ENCODE data around the gene AOPEP.

The AOPEP gene

DNA sequence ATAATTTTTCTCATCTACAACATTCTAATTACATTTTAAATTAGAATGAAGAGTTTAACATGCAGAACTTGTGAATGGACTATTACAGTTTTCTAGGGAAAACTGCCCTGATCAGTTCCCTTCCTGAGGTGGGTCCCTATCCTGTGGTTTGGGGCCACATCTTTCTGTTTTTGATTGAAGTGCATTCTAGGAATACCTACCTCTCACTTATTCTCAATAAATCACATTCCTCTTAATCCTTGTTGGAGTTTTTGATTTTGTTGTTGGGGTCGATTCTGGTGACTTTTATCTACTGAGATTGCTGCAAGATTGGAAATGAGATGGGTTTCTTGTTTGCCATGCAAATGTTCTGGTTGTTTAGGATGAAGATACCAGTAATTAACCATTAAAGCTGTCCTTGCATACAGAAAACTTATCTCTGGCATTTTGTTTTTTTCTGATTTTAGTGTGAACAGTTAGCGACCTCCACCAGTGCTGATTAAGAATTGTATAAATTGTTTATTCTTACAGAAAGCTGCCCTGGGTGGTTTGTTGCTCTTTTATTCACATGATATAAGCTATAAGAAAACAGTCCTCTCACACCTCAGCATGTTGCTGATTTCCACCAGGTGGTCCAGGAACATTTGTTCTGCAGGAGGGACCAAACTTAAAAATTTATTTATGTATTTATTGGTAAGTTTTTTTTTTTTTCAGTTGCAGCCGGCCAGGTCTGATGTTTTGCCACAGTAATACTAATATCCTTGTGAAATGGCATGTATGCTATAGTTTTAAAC lies 321.1 kb downstream of the AOPEP start:
- Histone ChIP-seq H3K9ac (ENCODE audit: low read depth, low read length) (no peak overlapping the region), H3K4me1 (ENCODE audit: control insufficient read depth, insufficient read depth, low read length) (peaks cover 44% of the 10 kb centered on the region), H3K27ac (ENCODE audit: low read depth, low read length) (no peak overlapping the region), H3K9me3 (ENCODE audit: control insufficient read depth, insufficient read depth, low read length) (no peaks in the 10 kb centered on the region), H3K27me3 (ENCODE audit: control insufficient read depth, insufficient read depth, low read length) (peaks cover 55% of the 10 kb centered on the region), H3K36me3 (ENCODE audit: control insufficient read depth, insufficient read depth, low read length) (no peaks in the 10 kb centered on the region), H3K4me3 (ENCODE audit: low read depth, low read length) (0 out of 2 replicates have a peak overlapping the region, but pooled peaks have one; percentile 29)

DNA sequence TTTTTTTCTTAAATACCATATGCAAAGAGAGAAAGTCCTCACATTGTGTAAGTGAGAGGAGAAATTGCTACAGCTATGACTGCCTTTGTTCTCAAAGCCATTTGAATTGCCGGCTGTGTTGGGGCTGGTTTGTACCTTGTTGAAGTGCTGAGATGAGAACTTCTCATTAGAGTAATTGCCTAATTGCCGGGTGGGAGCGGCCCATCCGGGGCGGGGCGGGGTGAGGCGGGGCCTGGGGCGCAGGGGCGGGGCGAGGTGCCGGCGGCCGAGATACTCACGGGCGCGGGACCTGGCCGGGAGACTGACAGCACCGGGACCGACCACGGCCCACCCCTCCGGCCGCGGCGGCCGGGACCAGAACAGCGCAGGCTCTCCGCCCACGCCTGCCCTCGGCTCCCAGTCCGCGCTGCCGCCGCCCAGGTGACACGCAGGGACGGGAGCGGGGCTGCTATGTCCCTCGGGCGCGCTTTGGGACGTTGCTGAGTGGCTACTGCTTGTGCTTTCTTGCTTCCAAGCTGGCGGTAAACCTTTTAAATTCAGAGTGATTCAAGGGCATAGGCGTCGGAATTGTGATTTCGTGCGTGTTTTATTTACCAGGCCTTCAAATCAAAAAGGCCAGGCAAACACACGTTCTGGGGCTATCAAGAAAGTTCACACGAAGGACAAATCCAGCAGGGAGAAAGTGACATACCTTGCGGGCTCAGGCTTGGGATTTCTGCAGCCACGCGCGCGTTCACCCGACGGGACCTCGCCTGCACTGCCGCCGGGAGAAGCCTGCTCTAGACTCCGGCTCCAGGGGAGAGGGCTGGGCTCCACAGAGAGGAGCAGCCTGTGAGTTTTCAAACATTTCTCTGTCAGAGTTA lies 322.0 kb downstream of the AOPEP start:
- Histone ChIP-seq H3K36me3 (ENCODE audit: control insufficient read depth, insufficient read depth, low read length) (no peaks in the 10 kb centered on the region), H3K9me3 (ENCODE audit: control insufficient read depth, insufficient read depth, low read length) (no peaks in the 10 kb centered on the region), H3K27ac (ENCODE audit: low read depth, low read length) (peak overlapping the region; percentile 31), H3K4me3 (ENCODE audit: low read depth, low read length) (peak overlapping the region; percentile 78), H3K27me3 (ENCODE audit: control insufficient read depth, insufficient read depth, low read length) (peaks cover 55% of the 10 kb centered on the region), H3K9ac (ENCODE audit: low read depth, low read length) (0 out of 2 replicates have a peak overlapping the region, but pooled peaks have one; percentile 20), H3K4me1 (ENCODE audit: control insufficient read depth, insufficient read depth, low read length) (peaks cover 44% of the 10 kb centered on the region)

DNA sequence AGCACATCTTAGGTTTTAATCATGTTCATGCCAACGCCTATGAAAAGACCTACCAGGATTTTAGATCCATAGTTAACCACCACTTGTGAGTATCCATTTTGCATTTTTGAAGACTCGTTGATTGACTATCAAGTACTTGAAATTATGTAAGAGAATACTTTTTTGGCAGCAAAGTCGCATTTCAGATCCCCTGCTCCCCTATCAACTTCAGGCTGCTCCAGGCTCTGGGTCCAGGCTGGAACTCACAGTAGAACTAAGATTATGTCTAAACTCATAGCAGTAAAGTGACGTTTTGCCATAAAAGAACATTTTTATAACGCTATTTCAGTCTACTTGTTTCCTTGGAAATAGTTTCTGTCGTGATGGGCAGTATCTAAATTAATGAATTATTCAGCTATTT lies 323.3 kb downstream of the AOPEP start:
- no peak overlapping the region for H3K27ac ChIP-seq (ENCODE audit: low read depth, low read length)
- no peak overlapping the region for H3K9ac ChIP-seq (ENCODE audit: low read depth, low read length)
- peaks cover 40% of the 10 kb centered on the region for H3K4me1 ChIP-seq (ENCODE audit: control insufficient read depth, insufficient read depth, low read length)
- no peaks in the 10 kb centered on the region for H3K9me3 ChIP-seq (ENCODE audit: control insufficient read depth, insufficient read depth, low read length)
- peaks cover 55% of the 10 kb centered on the region for H3K27me3 ChIP-seq (ENCODE audit: control insufficient read depth, insufficient read depth, low read length)
- H3K36me3 ChIP-seq (ENCODE audit: control insufficient read depth, insufficient read depth, low read length) = no peaks in the 10 kb centered on the region
- H3K4me3 ChIP-seq (ENCODE audit: low read depth, low read length) = no peak overlapping the region

DNA sequence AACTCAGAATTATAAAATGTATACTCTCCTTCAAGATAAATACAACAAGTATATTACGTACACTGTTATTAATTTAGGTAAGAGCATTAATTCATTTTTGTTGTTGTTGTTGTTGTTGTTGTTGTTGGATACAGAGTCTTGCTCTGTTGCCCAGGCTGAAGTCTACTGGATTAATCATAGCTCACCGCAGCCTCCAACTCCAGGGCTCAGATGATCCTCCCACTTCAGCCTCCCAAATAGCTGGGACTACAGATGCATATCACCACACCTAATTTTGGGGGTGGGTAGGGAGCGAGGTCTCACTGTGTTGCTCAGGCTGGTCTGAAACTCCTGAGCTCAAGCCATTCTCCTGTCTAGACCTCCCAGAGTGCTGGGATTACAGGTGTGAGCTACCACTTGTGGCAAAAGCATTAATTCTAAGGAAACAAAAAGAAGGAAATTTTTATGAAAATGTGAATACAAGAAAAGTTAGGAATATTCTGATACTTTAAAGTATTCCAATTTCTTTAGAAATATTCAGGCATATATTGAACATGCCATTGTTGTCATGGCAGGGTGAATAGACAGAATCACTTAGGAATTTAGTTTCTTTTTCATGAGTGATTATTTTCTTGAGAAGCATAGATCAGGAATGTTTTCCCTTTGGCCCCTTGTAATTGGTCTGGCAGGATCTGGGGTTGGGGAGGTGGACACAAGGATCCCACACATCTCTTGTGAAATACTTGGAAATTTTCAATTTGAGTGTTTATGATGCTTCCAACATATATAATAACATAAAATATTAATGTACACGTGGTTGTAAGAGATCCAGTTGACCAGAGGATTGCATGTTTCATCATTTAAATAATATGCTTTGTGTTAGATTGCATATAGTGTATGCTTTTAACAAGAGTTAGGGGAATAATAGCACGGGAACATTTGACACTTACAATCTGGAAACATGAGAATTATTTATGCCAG lies 327.4 kb downstream of the AOPEP start:
- H3K4me3 ChIP-seq (ENCODE audit: low read depth, low read length) = no peak overlapping the region
- H3K9me3 ChIP-seq (ENCODE audit: control insufficient read depth, insufficient read depth, low read length) = no peaks in the 10 kb centered on the region
- H3K36me3 ChIP-seq (ENCODE audit: control insufficient read depth, insufficient read depth, low read length) = no peaks in the 10 kb centered on the region
- H3K4me1 ChIP-seq (ENCODE audit: control insufficient read depth, insufficient read depth, low read length) = peaks cover 37% of the 10 kb centered on the region
- H3K9ac ChIP-seq (ENCODE audit: low read depth, low read length) = no peak overlapping the region
- H3K27ac ChIP-seq (ENCODE audit: low read depth, low read length) = no peak overlapping the region
- H3K27me3 ChIP-seq (ENCODE audit: control insufficient read depth, insufficient read depth, low read length) = peaks cover 18% of the 10 kb centered on the region

DNA sequence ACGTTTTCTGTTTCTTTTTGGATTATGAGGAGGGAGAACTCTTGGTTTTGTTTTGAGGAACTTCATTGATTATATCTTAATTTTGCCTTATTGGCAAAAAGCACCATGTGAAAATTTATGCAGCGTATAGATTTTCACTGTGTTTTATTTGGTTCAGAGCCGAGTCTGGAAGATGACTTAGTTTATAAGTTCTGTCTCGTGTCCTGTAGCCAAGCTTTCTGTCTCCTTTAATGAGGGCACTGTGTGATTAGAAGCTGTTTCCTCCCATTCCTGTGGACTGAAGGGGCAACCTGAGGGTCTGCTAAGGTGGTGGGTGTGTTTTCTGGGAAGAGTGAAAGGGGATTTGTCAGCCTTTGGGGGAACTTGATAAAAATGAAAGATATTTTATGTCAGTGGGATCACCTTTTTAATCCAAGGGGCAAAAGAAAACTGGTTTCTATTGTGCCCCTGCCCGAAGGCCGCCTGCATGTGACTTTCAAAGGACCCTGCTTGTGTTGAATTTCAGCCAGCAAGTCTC lies 328.9 kb downstream of the AOPEP start:
- Histone ChIP-seq H3K9ac (ENCODE audit: low read depth, low read length) (no peak overlapping the region), H3K27ac (ENCODE audit: low read depth, low read length) (peak overlapping the region; percentile 62), H3K36me3 (ENCODE audit: control insufficient read depth, insufficient read depth, low read length) (no peaks in the 10 kb centered on the region), H3K4me1 (ENCODE audit: control insufficient read depth, insufficient read depth, low read length) (peaks cover 26% of the 10 kb centered on the region), H3K27me3 (ENCODE audit: control insufficient read depth, insufficient read depth, low read length) (peaks cover 3% of the 10 kb centered on the region), H3K9me3 (ENCODE audit: control insufficient read depth, insufficient read depth, low read length) (no peaks in the 10 kb centered on the region), H3K4me3 (ENCODE audit: low read depth, low read length) (no peak overlapping the region)

DNA sequence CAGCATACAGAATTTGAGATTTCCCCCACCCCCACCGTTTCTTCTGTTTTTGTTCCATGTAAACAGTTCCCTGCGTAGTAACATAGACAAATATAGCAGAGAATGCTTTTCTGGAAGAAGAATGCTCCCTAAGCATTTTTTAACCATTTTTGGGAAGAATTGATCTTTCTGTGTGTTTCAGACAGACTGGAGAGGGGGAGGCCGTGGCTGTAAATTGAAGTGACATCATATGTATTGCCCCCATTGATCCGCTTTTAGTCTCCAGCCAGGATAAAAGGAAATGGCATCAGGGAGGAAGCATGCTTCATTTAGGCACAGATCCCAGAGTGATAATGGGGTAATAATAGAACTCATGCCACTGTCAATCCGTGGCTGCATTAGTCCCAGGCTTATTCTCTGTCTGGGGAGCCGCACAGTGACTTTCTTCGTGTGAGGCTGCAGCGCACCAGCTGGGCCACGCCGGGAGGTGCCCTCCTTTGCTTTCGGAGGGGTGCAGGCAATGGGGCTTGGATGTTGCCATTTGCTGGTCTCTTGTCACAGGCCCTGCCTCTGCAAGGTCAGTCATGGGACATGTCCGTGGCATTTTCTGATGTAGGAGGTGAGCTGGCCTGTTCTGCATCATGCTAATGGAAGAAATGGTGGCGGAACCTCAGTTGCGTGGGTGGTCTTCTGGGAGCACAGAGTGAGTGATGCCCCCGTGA lies 329.5 kb downstream of the AOPEP start:
- Histone ChIP-seq H3K4me1 (ENCODE audit: control insufficient read depth, insufficient read depth, low read length) (peaks cover 26% of the 10 kb centered on the region), H3K9ac (ENCODE audit: low read depth, low read length) (no peak overlapping the region), H3K27me3 (ENCODE audit: control insufficient read depth, insufficient read depth, low read length) (no peaks in the 10 kb centered on the region), H3K9me3 (ENCODE audit: control insufficient read depth, insufficient read depth, low read length) (no peaks in the 10 kb centered on the region), H3K36me3 (ENCODE audit: control insufficient read depth, insufficient read depth, low read length) (no peaks in the 10 kb centered on the region), H3K4me3 (ENCODE audit: low read depth, low read length) (no peak overlapping the region), H3K27ac (ENCODE audit: low read depth, low read length) (peak overlapping the region; percentile 62)

DNA sequence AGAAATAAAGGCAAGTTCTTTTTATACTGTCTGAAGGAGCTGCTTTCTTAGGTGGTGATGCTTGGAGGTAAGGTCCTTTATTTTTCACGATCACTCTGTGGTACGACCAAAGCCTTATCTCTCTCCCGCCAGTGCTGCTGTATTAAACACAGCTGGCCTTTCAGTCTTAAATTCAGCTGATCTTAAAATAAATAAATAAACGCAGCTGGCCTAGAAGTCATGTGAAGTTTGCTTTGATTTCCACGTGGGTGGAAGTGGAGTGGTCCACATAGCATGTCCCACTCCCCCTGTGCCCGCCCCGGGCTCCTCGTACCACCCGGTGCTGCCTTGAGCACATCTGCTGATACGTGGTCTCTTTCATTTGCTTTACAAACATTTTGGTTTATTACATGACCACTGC lies 330.6 kb downstream of the AOPEP start:
- Histone ChIP-seq H3K4me3 (ENCODE audit: low read depth, low read length) (no peak overlapping the region), H3K27me3 (ENCODE audit: control insufficient read depth, insufficient read depth, low read length) (no peaks in the 10 kb centered on the region), H3K27ac (ENCODE audit: low read depth, low read length) (no peak overlapping the region), H3K9ac (ENCODE audit: low read depth, low read length) (no peak overlapping the region), H3K4me1 (ENCODE audit: control insufficient read depth, insufficient read depth, low read length) (peaks cover 26% of the 10 kb centered on the region), H3K9me3 (ENCODE audit: control insufficient read depth, insufficient read depth, low read length) (no peaks in the 10 kb centered on the region), H3K36me3 (ENCODE audit: control insufficient read depth, insufficient read depth, low read length) (no peaks in the 10 kb centered on the region)

DNA sequence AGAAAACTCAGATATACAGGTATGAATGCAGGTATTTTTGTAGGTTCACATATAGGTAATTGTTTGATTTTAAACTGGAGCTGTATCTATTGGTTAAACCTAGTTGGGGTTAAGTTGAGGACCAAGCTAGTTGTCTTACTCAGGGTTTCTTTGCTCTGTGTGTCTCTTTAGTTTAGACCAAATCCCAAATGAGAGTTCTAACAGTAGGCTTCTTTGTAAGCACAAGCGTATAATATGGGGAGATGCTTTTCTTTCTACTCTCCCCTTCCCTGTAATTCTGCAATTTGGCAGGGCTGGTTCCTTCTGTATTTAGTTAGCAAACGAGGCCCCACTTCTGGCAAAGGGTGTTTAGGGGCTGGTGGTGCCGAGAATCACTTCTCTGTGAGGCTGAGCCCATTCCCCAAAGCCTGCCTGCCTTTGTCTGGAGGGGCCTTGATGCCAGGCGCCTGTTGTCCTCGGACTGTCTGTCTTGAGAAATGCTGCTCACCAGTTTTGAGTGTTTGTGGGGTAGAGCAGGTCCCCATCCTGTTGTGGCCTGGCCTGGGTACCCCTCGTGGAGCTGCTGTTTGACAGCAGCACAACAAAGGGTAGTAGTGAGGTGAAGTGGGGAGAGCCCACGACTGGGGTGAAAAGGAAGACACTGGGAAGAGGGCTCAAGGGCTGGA lies 331.8 kb downstream of the AOPEP start:
- Histone ChIP-seq H3K27me3 (ENCODE audit: control insufficient read depth, insufficient read depth, low read length) (no peaks in the 10 kb centered on the region), H3K4me3 (ENCODE audit: low read depth, low read length) (no peak overlapping the region), H3K27ac (ENCODE audit: low read depth, low read length) (no peak overlapping the region), H3K9ac (ENCODE audit: low read depth, low read length) (no peak overlapping the region), H3K36me3 (ENCODE audit: control insufficient read depth, insufficient read depth, low read length) (no peaks in the 10 kb centered on the region), H3K9me3 (ENCODE audit: control insufficient read depth, insufficient read depth, low read length) (no peaks in the 10 kb centered on the region), H3K4me1 (ENCODE audit: control insufficient read depth, insufficient read depth, low read length) (peaks cover 26% of the 10 kb centered on the region)

DNA sequence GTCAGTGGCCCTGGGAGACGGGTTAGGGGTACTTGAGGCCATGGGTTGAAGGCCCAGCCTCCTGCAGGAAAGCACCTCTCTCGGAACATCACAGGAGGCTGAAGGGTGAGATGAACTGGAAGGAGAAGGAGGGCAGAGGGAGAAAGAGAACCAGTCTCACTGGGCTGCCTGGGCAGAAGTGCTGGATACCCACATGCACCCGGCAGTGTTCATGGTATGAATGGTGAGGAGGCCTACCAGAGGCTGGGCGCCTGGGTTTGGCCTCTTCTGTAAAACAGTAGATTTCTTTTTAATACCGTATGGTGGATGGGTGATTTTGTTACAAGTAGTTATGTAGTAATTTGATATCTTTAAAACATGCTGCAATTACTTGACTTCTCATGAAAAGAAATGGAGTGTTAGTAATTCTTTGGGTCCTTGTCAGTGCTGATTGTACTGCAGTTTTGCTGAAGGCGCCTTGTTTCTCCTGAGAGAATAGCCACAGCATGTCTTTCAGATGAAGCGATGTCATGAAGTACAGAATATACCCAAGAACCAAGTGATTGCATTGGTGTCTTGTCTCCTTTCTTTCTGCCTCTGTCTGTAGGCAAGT lies 332.4 kb downstream of the AOPEP start:
- Histone ChIP-seq H3K4me1 (ENCODE audit: control insufficient read depth, insufficient read depth, low read length) (peaks cover 26% of the 10 kb centered on the region), H3K9ac (ENCODE audit: low read depth, low read length) (no peak overlapping the region), H3K36me3 (ENCODE audit: control insufficient read depth, insufficient read depth, low read length) (no peaks in the 10 kb centered on the region)

More for the DNA sequence above, 332.4 kb downstream of the AOPEP start:
- Histone ChIP-seq H3K27ac (ENCODE audit: low read depth, low read length) (no peak overlapping the region), H3K4me3 (ENCODE audit: low read depth, low read length) (no peak overlapping the region), H3K27me3 (ENCODE audit: control insufficient read depth, insufficient read depth, low read length) (no peaks in the 10 kb centered on the region), H3K9me3 (ENCODE audit: control insufficient read depth, insufficient read depth, low read length) (no peaks in the 10 kb centered on the region)
